Measurements from ENCODE around the gene FAM217B. TPM values are rescaled to one million over a fixed set of nuclear protein-coding genes. Genes with fewer than 3 reads are reported as not detected.
A peak's percentile ranks its signal among the peaks of the same experiment; 100 is the strongest.

FAM217B gene
- total RNA-seq, 1 donor from 2014 or later: 26.8 TPM

DNA sequence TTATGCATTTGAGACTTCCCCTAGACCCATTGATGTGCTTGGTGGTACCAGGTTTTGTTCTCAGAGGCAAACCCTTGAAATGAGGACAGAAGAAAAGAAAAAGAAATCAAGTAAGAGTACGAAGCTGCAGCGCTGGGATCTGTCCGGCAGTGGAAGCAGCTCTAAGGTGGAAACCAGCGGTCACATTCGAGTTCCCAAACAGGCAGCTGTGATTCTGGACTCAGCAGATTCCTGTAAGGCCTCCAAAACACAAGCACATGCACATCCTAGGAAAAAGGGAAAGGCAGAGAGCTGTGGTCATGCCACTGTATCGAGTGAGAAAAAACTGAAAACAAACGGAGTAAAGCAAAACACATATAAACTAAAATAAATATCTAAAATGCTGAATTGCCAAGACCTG, 4.5 kb downstream of the FAM217B start:
- Histone ChIP-seq H3K4me1 (peaks cover 24% of the 10 kb centered on the region), H3K4me3 (no peak overlapping the region), H3K27me3 (ENCODE audit: low read depth) (no peaks in the 10 kb centered on the region), H3K27ac (no peak overlapping the region), H3K36me3 (peaks cover 33% of the 10 kb centered on the region), H3K9me3 (no peaks in the 10 kb centered on the region)
- no peak for DNase-seq
- no peak for ATAC-seq
- TF ChIP-seq, protein P1, sequence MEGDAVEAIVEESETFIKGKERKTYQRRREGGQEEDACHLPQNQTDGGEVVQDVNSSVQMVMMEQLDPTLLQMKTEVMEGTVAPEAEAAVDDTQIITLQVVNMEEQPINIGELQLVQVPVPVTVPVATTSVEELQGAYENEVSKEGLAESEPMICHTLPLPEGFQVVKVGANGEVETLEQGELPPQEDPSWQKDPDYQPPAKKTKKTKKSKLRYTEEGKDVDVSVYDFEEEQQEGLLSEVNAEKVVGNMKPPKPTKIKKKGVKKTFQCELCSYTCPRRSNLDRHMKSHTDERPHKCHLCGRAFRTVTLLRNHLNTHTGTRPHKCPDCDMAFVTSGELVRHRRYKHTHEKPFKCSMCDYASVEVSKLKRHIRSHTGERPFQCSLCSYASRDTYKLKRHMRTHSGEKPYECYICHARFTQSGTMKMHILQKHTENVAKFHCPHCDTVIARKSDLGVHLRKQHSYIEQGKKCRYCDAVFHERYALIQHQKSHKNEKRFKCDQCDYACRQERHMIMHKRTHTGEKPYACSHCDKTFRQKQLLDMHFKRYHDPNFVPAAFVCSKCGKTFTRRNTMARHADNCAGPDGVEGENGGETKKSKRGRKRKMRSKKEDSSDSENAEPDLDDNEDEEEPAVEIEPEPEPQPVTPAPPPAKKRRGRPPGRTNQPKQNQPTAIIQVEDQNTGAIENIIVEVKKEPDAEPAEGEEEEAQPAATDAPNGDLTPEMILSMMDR (IDR thresholded peaks at IDR 0.05): no peak
- intact Hi-C loops (cut with DNase I): no loop called here

- DNase-seq: no peak
- intact Hi-C loops (cut with DNase I): no loop called here
- H3K27me3 ChIP-seq (ENCODE audit: low read depth): no peaks in the 10 kb centered on the region
- H3K36me3 ChIP-seq: peaks cover 33% of the 10 kb centered on the region
- ATAC-seq: no peak
- peaks cover 24% of the 10 kb centered on the region for H3K4me1 ChIP-seq
- TF ChIP-seq, protein P1 (IDR thresholded peaks at IDR 0.05): no peak
- H3K9me3 ChIP-seq: no peaks in the 10 kb centered on the region
- no peak overlapping the region for H3K27ac ChIP-seq
- H3K4me3 ChIP-seq: no peak overlapping the region
Observed at GRCh38 chr20:59945175-59945574, 5.0 kb downstream of the FAM217B start.

DNA sequence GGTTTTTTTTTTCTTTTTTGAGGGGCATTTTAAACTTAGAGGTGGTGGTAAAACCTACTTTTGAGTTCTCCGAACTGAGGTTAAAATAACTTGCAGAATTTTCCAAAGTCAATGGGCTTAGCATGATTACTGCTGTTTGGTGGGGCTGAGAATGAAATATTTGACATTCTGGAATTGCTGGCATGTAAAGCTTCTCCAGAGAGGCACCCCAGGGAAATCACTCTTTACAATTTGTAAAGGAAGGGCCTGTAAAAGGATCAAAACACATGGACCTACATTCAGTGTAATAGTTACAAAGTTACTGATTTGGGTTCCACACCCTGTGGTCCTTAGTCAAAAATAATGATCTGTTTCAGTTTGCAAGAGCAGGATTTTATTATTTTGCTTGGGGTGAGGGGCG, 5.5 kb downstream of the FAM217B start:
- Histone ChIP-seq H3K4me3 (no peak overlapping the region), H3K27ac (no peak overlapping the region)

GRCh38 chr20:59947376-59947775, 7.2 kb downstream of the FAM217B start:
- intact Hi-C loops (cut with DNase I): no loop called here
- H3K4me1 ChIP-seq: peaks cover 11% of the 10 kb centered on the region
- H3K36me3 ChIP-seq: peaks cover 38% of the 10 kb centered on the region
- ATAC-seq (no peak), DNase-seq (no peak)
- TF ChIP-seq, protein P1 (IDR thresholded peaks at IDR 0.05): no peak
- H3K9me3 ChIP-seq: no peaks in the 10 kb centered on the region
- no peak overlapping the region for H3K27ac ChIP-seq
- no peaks in the 10 kb centered on the region for H3K27me3 ChIP-seq (ENCODE audit: low read depth)
- H3K4me3 ChIP-seq: no peak overlapping the region

More for the DNA sequence above, 5.5 kb downstream of the FAM217B start:
- no peak for ATAC-seq
- H3K4me1 ChIP-seq: peaks cover 24% of the 10 kb centered on the region
- DNase-seq: no peak
- H3K27me3 ChIP-seq (ENCODE audit: low read depth): no peaks in the 10 kb centered on the region
- H3K36me3 ChIP-seq: peaks cover 33% of the 10 kb centered on the region
- TF ChIP-seq, protein P1 (IDR thresholded peaks at IDR 0.05): no peak
- no peaks in the 10 kb centered on the region for H3K9me3 ChIP-seq
- intact Hi-C loops (cut with DNase I): no loop called here

GRCh38 chr20:59948212-59948611, 8.0 kb downstream of the FAM217B start:
- no peak overlapping the region for H3K27ac ChIP-seq
- peaks cover 29% of the 10 kb centered on the region for H3K36me3 ChIP-seq
- no peak overlapping the region for H3K4me3 ChIP-seq
- H3K4me1 ChIP-seq: peaks cover 11% of the 10 kb centered on the region
- no peaks in the 10 kb centered on the region for H3K27me3 ChIP-seq (ENCODE audit: low read depth)
- no peak for DNase-seq
- TF ChIP-seq, protein P1 (IDR thresholded peaks at IDR 0.05): no peak
- no peaks in the 10 kb centered on the region for H3K9me3 ChIP-seq
- ATAC-seq: peak in 1 of 2 donors; percentile 28
- intact Hi-C loops (cut with DNase I): no loop called here

Data from lower lobe of right lung (tissue), 2 donors.